ENCODE results near the gene SUPT4H1. TPM values are rescaled to one million over a fixed set of nuclear protein-coding genes. Genes with fewer than 3 reads are reported as not detected.

Gene SUPT4H1
- total RNA-seq, 1 donor from 2014 or later = 49.4 TPM

Small RNA genes within 50 kb of the gene (microRNA-seq; reads per million reads assigned to microRNA genes)
- not detected for gene MIR4736

Other genes starting within 250 kb of the SUPT4H1 start
- gene OR4D1, start 203.8 kb downstream of the SUPT4H1 start, total RNA-seq = not detected
- not detected for gene OR4D2, start 185.2 kb downstream of the SUPT4H1 start, total RNA-seq
- not detected for gene EPX, start 159.5 kb downstream of the SUPT4H1 start, total RNA-seq
- gene MKS1, start 132.9 kb downstream of the SUPT4H1 start, total RNA-seq = 9.3 TPM
- gene LPO, start 113.6 kb downstream of the SUPT4H1 start, total RNA-seq = not detected
- 0.94 TPM for gene MPO, start 71.3 kb downstream of the SUPT4H1 start, total RNA-seq
- 10.7 TPM for gene TSPOAP1, start 23.4 kb downstream of the SUPT4H1 start, total RNA-seq
- gene RNF43, start 65.3 kb upstream of the SUPT4H1 start, total RNA-seq = 1.6 TPM
- gene HSF5, start 136.2 kb upstream of the SUPT4H1 start, total RNA-seq = not detected
- 23.4 TPM for gene MTMR4, start 162.4 kb upstream of the SUPT4H1 start, total RNA-seq

All from cardiac septum (tissue), 1 donor.